Neural progenitor cell (in vitro differentiated cells): Measurements from ENCODE around the gene BAHD1.

Experiments
- EZH2 ChIP-seq: fragments of 200-600 bp; sonication (generic); IDR thresholded peaks from 2 replicates; pipeline ENCODE4 v1.6.1; 2017; ENCODE audit warnings: antibody characterized with exemption, mild to moderate bottlenecking, moderate library complexity
- EZH2phosphoT487 ChIP-seq: fragments of 200-600 bp; sonication (generic); IDR thresholded peaks from 2 replicates; pipeline ENCODE4 v1.6.1; 2017; ENCODE audit warnings: antibody characterized with exemption
- TF ChIP-seq, protein P1 (sequence below): fragments of 200-600 bp; sonication (generic); IDR thresholded peaks from 2 replicates; pipeline ENCODE4 v1.5.1; 2017; ENCODE audit warnings: antibody characterized with exemption, mild to moderate bottlenecking

DNA sequence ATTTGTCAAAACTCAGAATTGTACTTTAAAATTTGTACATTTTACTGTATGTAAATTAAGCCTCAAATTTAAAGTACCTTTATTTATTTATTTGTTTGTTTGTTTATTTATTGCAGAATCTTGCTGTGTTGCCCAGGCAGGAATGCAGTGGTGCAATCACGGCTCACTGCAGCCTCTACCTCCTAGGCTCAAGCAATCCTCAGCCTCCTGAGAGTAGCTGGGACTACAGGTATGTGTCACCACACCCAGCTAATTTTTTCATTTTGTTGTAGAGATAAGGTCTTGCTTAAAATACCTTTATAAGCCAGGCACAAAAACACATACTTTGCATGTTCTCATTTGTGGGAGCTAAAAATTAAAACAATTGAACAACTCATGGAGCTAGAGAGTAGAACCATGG, 67.5 kb downstream of the BAHD1 start:
- TF ChIP-seq, protein P1, sequence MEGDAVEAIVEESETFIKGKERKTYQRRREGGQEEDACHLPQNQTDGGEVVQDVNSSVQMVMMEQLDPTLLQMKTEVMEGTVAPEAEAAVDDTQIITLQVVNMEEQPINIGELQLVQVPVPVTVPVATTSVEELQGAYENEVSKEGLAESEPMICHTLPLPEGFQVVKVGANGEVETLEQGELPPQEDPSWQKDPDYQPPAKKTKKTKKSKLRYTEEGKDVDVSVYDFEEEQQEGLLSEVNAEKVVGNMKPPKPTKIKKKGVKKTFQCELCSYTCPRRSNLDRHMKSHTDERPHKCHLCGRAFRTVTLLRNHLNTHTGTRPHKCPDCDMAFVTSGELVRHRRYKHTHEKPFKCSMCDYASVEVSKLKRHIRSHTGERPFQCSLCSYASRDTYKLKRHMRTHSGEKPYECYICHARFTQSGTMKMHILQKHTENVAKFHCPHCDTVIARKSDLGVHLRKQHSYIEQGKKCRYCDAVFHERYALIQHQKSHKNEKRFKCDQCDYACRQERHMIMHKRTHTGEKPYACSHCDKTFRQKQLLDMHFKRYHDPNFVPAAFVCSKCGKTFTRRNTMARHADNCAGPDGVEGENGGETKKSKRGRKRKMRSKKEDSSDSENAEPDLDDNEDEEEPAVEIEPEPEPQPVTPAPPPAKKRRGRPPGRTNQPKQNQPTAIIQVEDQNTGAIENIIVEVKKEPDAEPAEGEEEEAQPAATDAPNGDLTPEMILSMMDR = no peak
- TF ChIP-seq EZH2phosphoT487 = no peak
- no peak for TF ChIP-seq EZH2
